ENCODE data around the gene NANOS2.

The NANOS2 gene

GRCh38 chr19:45913874-45914830, at the start of gene NANOS2:
TSS of gene NANOS2 (minus strand) at chr19:45914778. CDS start at chr19:45914693, 85 bp downstream.
- Histone ChIP-seq H3K9me2 (replicated peaks; ENCODE audit: insufficient read depth, low read length) (no peaks in the 10 kb centered on the region), H3F3A (ENCODE audit: insufficient read depth, low read length) (no peaks in the 10 kb centered on the region), H3K4me1 (ENCODE audit: low read length) (no peaks in the 10 kb centered on the region), H3K36me3 (replicated peaks; ENCODE audit: insufficient read depth, low read length) (no peaks in the 10 kb centered on the region), H3K79me2 (ENCODE audit: low read length) (no peaks in the 10 kb centered on the region), H3K9ac (ENCODE audit: low read length) (no peak within 1 kb of the TSS), H3K4me2 (ENCODE audit: low read depth, low read length) (no peak within 1 kb of the TSS), H3K4me3 (ENCODE audit: low read length) (no peak within 1 kb of the TSS), H2AFZ (ENCODE audit: low read length) (no peak within 1 kb of the TSS), H3K27ac (ENCODE audit: low read length) (no peak within 1 kb of the TSS), H3K27me3 (replicated peaks; ENCODE audit: insufficient read depth, low read length) (peaks cover 78% of the 10 kb centered on the region), H3K9me3 (replicated peaks; ENCODE audit: insufficient read depth, low read length) (no peaks in the 10 kb centered on the region), H4K20me1 (ENCODE audit: insufficient read depth, low read length) (no peaks in the 10 kb centered on the region)
- no peak for DNase-seq
- TF ChIP-seq, protein P1, sequence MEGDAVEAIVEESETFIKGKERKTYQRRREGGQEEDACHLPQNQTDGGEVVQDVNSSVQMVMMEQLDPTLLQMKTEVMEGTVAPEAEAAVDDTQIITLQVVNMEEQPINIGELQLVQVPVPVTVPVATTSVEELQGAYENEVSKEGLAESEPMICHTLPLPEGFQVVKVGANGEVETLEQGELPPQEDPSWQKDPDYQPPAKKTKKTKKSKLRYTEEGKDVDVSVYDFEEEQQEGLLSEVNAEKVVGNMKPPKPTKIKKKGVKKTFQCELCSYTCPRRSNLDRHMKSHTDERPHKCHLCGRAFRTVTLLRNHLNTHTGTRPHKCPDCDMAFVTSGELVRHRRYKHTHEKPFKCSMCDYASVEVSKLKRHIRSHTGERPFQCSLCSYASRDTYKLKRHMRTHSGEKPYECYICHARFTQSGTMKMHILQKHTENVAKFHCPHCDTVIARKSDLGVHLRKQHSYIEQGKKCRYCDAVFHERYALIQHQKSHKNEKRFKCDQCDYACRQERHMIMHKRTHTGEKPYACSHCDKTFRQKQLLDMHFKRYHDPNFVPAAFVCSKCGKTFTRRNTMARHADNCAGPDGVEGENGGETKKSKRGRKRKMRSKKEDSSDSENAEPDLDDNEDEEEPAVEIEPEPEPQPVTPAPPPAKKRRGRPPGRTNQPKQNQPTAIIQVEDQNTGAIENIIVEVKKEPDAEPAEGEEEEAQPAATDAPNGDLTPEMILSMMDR (IDR thresholded peaks at IDR 0.05; ENCODE audit: low read length): no peak
- TF ChIP-seq EZH2phosphoT487 (IDR thresholded peaks at IDR 0.05; ENCODE audit: low read length) (no peak), EZH2 (optimal IDR thresholded peaks at IDR 0.05; ENCODE audit: low read depth, low read length) (no peak)

GRCh38 chr19:45962021-45962420, 47.4 kb upstream of the NANOS2 start:
- Histone ChIP-seq H3K9ac (ENCODE audit: low read length) (no peak overlapping the region), H4K20me1 (ENCODE audit: insufficient read depth, low read length) (no peaks in the 10 kb centered on the region), H3K27me3 (replicated peaks; ENCODE audit: insufficient read depth, low read length) (peaks cover 92% of the 10 kb centered on the region), H3K4me3 (ENCODE audit: low read length) (no peak overlapping the region), H2AFZ (ENCODE audit: low read length) (no peak overlapping the region), H3F3A (ENCODE audit: insufficient read depth, low read length) (no peaks in the 10 kb centered on the region), H3K9me2 (replicated peaks; ENCODE audit: insufficient read depth, low read length) (no peaks in the 10 kb centered on the region), H3K4me1 (ENCODE audit: low read length) (no peaks in the 10 kb centered on the region), H3K4me2 (ENCODE audit: low read depth, low read length) (no peak overlapping the region), H3K79me2 (ENCODE audit: low read length) (no peaks in the 10 kb centered on the region), H3K36me3 (replicated peaks; ENCODE audit: insufficient read depth, low read length) (no peaks in the 10 kb centered on the region), H3K9me3 (replicated peaks; ENCODE audit: insufficient read depth, low read length) (no peaks in the 10 kb centered on the region), H3K27ac (ENCODE audit: low read length) (no peak overlapping the region)
- DNase-seq: no peak
- TF ChIP-seq EZH2 (optimal IDR thresholded peaks at IDR 0.05; ENCODE audit: low read depth, low read length) (no peak), EZH2phosphoT487 (IDR thresholded peaks at IDR 0.05; ENCODE audit: low read length) (no peak)
- TF ChIP-seq, protein P1 (IDR thresholded peaks at IDR 0.05; ENCODE audit: low read length): no peak

- Histone ChIP-seq H4K20me1 (ENCODE audit: insufficient read depth, low read length) (no peaks in the 10 kb centered on the region), H3K9me3 (replicated peaks; ENCODE audit: insufficient read depth, low read length) (no peaks in the 10 kb centered on the region), H3K9me2 (replicated peaks; ENCODE audit: insufficient read depth, low read length) (no peaks in the 10 kb centered on the region), H3K9ac (ENCODE audit: low read length) (no peak overlapping the region), H2AFZ (ENCODE audit: low read length) (no peak overlapping the region), H3K36me3 (replicated peaks; ENCODE audit: insufficient read depth, low read length) (no peaks in the 10 kb centered on the region), H3K27ac (ENCODE audit: low read length) (no peak overlapping the region), H3K27me3 (replicated peaks; ENCODE audit: insufficient read depth, low read length) (peaks cover 90% of the 10 kb centered on the region), H3K4me3 (ENCODE audit: low read length) (no peak overlapping the region), H3K4me1 (ENCODE audit: low read length) (no peaks in the 10 kb centered on the region), H3F3A (ENCODE audit: insufficient read depth, low read length) (no peaks in the 10 kb centered on the region), H3K4me2 (ENCODE audit: low read depth, low read length) (no peak overlapping the region), H3K79me2 (ENCODE audit: low read length) (no peaks in the 10 kb centered on the region)
- TF ChIP-seq, protein P1 (IDR thresholded peaks at IDR 0.05; ENCODE audit: low read length): no peak
- TF ChIP-seq EZH2phosphoT487 (IDR thresholded peaks at IDR 0.05; ENCODE audit: low read length) (no peak), EZH2 (optimal IDR thresholded peaks at IDR 0.05; ENCODE audit: low read depth, low read length) (no peak)
- DNase-seq: no peak
These were observed 46.1 kb upstream of the NANOS2 start for GRCh38 chr19:45960595-45961235.
